AG09319 (cell line): ENCODE data around the gene BTBD17.

Experiments used
- DNase-seq: peaks from one replicate; pipeline ENCODE4 v3.0.0-alpha.2; 2010; ENCODE audit warnings: low read depth; ENCODE audit errors: extremely low read depth
- TF ChIP-seq, protein P1 (sequence below): IDR thresholded peaks from 2 replicates; pipeline ENCODE4 v1.5.1; 2011; ENCODE audit warnings: low read depth, mild to moderate bottlenecking, inconsistent platforms, low read length, moderate library complexity

The BTBD17 gene

DNA sequence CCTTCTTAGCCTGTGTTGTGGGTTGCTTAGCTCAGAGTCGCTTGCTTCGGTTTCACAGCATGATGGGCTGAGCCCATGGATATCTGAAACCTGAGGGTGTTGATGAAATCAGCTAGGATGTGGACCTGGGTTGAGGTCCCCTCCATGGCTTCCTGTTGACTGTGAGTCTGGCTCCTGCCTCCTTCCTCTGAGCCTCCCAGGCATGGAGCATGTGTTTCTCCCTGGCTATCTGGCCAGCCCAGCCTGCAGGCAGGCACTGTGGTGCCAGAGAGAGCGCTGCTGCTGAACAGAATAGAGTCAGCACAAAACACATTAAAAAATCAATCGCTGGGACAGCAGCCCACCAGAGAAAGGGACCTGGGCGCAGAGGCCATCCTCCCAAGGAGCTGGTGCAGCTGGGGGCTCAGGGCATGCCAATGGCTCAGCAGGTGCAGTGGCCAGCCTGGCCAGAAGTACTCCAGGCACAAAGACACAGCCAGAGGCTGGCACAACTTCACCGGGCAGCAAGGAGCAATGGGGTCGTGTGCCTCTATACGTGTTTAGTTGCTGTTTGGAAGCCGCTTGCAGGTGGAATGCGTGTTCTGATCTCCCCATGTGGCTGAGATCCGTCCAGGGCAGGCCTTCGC lies 42.0 kb upstream of the BTBD17 start:
- TF ChIP-seq, protein P1, sequence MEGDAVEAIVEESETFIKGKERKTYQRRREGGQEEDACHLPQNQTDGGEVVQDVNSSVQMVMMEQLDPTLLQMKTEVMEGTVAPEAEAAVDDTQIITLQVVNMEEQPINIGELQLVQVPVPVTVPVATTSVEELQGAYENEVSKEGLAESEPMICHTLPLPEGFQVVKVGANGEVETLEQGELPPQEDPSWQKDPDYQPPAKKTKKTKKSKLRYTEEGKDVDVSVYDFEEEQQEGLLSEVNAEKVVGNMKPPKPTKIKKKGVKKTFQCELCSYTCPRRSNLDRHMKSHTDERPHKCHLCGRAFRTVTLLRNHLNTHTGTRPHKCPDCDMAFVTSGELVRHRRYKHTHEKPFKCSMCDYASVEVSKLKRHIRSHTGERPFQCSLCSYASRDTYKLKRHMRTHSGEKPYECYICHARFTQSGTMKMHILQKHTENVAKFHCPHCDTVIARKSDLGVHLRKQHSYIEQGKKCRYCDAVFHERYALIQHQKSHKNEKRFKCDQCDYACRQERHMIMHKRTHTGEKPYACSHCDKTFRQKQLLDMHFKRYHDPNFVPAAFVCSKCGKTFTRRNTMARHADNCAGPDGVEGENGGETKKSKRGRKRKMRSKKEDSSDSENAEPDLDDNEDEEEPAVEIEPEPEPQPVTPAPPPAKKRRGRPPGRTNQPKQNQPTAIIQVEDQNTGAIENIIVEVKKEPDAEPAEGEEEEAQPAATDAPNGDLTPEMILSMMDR = no peak
- DNase-seq = no peak

DNA sequence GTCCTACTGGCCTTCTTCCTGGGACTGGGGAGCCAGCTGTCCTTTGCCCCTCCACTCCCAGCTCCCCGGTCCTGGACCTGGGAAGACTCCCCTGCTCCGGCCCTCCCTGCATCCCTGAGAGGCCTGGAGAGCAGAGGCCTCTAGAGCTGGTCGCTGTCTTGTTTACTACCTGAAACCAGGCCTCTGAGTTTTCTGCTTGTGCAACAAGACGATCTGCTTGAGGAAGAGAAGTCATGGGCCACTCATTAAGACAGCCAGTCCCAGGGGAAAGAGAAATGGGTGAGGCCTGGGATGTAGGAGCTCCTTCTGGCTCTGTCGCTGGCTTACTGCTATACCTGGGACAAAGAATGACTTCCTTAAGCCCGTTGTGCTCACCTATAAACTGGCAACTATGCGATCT lies 40.4 kb upstream of the BTBD17 start:
- DNase-seq = no peak
- TF ChIP-seq, protein P1 = no peak

DNA sequence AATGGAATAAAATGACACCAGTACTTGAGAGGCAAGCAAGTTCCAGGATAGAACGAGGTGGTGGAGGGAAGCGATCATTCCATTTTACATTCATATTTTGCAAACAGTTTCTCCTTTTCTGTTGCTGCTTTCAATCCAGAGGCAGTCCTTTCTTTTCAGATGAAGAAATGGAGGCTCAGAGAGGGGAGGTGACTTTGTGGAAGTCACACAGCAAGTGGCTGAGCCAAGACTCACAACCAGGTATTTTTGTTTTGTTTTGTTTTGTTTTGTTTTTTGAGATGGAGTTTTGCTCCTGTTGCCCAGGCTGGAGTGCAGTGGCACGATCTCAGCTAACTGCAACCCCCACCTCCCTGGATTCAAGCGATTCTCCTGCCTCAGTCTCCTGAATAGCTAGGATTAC lies 34.9 kb upstream of the BTBD17 start:
- DNase-seq = no peak
- TF ChIP-seq, protein P1 = no peak

DNA sequence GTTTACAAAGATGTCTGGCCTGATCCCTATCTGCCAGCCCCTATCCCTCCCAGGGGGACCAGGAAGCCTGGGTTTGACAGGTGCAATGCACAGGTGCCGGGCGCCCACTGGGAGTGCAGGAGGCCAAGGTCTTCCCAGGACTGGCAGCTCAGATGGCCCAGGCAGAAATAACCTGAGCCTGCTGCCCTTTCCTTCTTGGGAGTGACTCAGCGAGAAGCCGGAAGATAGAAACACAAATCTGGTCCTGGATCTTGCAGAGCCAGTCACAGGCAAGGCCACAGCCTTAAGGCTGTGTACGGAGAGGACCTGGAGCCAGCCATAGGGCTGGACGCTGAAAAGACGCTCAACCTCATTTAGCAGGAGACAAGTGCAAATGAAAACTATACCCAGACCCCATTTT lies 33.3 kb upstream of the BTBD17 start:
- TF ChIP-seq, protein P1 = no peak
- no peak for DNase-seq

DNA sequence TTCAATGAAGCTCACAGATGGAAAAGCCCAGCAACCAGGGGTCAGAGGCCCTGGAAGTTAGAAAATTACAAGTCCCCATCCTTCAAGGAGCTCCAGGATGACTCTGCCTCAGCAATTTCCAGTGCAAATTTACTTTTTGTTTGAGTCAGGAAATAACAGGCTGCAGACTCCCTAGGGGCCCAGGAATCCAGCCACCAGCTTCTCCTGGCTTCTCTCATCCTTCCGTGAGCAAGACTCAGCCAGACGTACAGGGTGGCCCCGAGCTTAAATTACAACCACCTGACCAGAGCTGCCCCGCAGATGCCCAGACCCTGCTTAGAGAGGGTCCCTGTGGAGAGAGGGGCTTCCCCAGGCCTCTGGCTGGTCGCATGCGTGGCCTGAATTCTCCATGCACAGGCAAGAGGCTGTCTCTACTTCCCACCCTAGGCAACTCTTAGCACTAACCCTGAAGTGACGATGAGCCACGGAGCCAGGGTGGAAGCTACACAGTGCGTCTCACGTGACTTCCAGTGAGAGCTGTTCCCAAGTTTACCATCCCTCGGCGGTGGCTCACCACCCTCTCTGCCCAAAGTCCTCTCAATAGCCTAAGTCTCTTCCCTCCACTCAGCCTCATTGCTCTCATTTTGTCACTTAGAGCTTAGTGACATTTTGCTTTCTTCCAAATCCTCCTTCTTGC lies 32.7 kb upstream of the BTBD17 start:
- TF ChIP-seq, protein P1 = no peak
- no peak for DNase-seq

DNA sequence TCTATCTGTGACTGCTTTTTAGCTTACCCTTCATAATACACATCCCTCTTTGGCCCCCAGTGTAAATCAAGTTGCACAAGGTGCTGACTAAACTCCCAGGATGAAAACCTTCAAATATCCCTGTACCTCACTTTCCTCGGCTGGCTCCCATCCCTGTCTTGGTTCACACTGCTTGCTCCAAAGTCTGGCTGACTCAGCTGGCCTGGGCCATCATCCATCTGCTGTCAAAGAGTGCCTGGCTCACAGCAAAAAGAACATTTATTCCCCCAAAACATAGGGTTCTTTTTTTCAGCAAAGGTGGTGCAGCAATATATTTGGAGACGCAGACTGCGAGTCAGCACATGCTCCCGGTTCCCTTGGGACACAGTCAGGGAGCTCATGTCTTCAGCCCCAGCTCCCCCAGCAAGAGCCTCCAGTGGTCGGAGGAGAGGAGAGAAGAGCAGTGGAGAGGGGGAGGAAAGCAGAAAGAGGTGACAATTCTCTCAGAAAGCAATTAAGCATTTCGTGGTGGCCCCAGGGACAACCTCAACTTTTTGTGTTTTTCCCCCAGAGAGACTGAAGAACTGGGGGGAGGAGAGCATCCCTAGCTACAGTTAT lies 31.8 kb upstream of the BTBD17 start:
- TF ChIP-seq, protein P1 = no peak
- DNase-seq = no peak

DNA sequence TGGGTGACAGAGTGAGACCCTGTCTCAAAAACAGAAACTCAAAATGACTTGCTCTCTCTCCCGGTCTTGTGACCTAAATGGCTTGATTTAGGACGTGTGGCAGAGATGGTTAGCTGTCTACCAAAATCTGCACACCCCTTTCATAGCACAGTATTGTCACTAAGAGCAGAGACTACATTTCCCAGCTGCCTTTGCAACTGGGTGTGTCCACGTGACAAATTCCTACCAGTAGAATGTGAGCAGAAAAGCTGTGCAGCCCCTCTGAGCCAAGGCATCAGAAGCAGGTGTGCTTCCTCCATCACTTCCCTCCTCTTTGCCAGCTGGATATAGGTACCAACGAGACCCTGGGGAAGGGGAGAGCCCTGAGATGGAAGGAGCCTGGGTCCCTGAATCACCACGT lies 31.2 kb upstream of the BTBD17 start:
- DNase-seq = no peak
- TF ChIP-seq, protein P1 = no peak
